SU-DHL-6 (cell line): Measurements from ENCODE around the gene SLC38A11.

Experiments
- H2AFZ ChIP-seq: fragments of 200-600 bp; sonication (generic); 2 replicates; pipeline ENCODE4 v1.6.1; 2014; ENCODE audit warnings: low read depth, mild to moderate bottlenecking, moderate library complexity, mixed read lengths, antibody characterized with exemption, low read length; ENCODE audit not compliant: severe bottlenecking
- H3F3A ChIP-seq: fragments of 200-600 bp; shearing (Covaris generic); 2 replicates; pipeline ENCODE4 v1.6.0; 2016; ENCODE audit warnings: antibody characterized with exemption, mild to moderate bottlenecking; ENCODE audit not compliant: insufficient read depth
- H3K27ac ChIP-seq: fragments of 200-600 bp; sonication (generic); 2 replicates; pipeline ENCODE4 v1.5.1; 2016; ENCODE audit warnings: low read depth, mild to moderate bottlenecking, low read length, moderate library complexity, mixed read lengths
- H3K27me3 ChIP-seq: fragments of 200-600 bp; sonication (generic), shearing (Covaris generic); 2 replicates; pipeline ENCODE4 v1.6.0; 2014; ENCODE audit warnings: mild to moderate bottlenecking, low read length
- H3K36me3 ChIP-seq: fragments of 200-600 bp; sonication (generic); 2 replicates; pipeline ENCODE4 v1.6.1; 2014; ENCODE audit warnings: mild to moderate bottlenecking, low read length, mixed read lengths
- H3K4me2 ChIP-seq: fragments of 300-600, 200-600 bp; shearing (Covaris generic), sonication (generic); 2 replicates; pipeline ENCODE4 v1.6.0; 2014; ENCODE audit warnings: low read length, low read depth, mild to moderate bottlenecking; ENCODE audit not compliant: poor library complexity, severe bottlenecking
- H3K4me3 ChIP-seq: fragments of 200-600 bp; sonication (generic); 2 replicates; pipeline ENCODE4 v1.5.1; 2014; ENCODE audit warnings: antibody characterized with exemption, low read length, mild to moderate bottlenecking, mixed read lengths; ENCODE audit not compliant: insufficient read depth, poor library complexity, severe bottlenecking
- H3K79me2 ChIP-seq: fragments of 200-600 bp; sonication (generic); 2 replicates; pipeline ENCODE4 v1.6.1; 2014; ENCODE audit warnings: mild to moderate bottlenecking, low read length, moderate library complexity; ENCODE audit not compliant: insufficient read depth
- H3K9ac ChIP-seq: fragments of 200-600 bp; sonication (generic); 2 replicates; pipeline ENCODE4 v1.7.0; 2014; ENCODE audit warnings: mild to moderate bottlenecking, low read length
- H3K9me2 ChIP-seq: fragments of 200-600 bp; sonication (generic); replicated peaks from 2 replicates; pipeline ENCODE4 v1.6.1; 2014; ENCODE audit warnings: low read length; ENCODE audit not compliant: insufficient read depth
- H3K9me3 ChIP-seq: fragments of 200-600 bp; sonication (generic); 2 replicates; pipeline ENCODE4 v1.6.1; 2014; ENCODE audit warnings: low read length, mixed read lengths; ENCODE audit not compliant: insufficient read depth
- H4K20me1 ChIP-seq: fragments of 200-600 bp; sonication (generic); 2 replicates; pipeline ENCODE4 v1.6.1; 2014; ENCODE audit warnings: low read depth, mild to moderate bottlenecking, antibody characterized with exemption, low read length, moderate library complexity, mixed read lengths
- CTCF ChIP-seq: fragments of 200-600 bp; sonication (generic); IDR thresholded peaks from one replicate; pipeline ENCODE4 v1.5.1; 2017; ENCODE audit warnings: antibody characterized with exemption, mild to moderate bottlenecking, low read length, moderate library complexity; ENCODE audit not compliant: insufficient read depth, poor library complexity, severe bottlenecking
- EZH2phosphoT487 ChIP-seq: fragments of 200-600 bp; sonication (generic), shearing (Covaris generic); conservative IDR thresholded peaks from 2 replicates; pipeline ENCODE4 v1.6.1; 2018; ENCODE audit warnings: mild to moderate bottlenecking, antibody characterized with exemption, low read length, moderate library complexity, mixed read lengths

SLC38A11 gene

GRCh38 chr2:164898475-164898874 lies 56.9 kb downstream of the SLC38A11 start:
- no peaks in the 10 kb centered on the region for H3K9me3 ChIP-seq
- H3K27me3 ChIP-seq = no peaks in the 10 kb centered on the region
- H3K4me3 ChIP-seq = no peak overlapping the region
- H3K27ac ChIP-seq = no peak overlapping the region
- H2AFZ ChIP-seq = no peak overlapping the region
- TF ChIP-seq CTCF = no peak
- no peaks in the 10 kb centered on the region for H4K20me1 ChIP-seq
- H3K36me3 ChIP-seq = no peaks in the 10 kb centered on the region
- 0 out of 2 replicates have a peak, but pooled peaks cover 4% of the 10 kb centered on the region for H3K9me2 ChIP-seq
- no peak overlapping the region for H3K9ac ChIP-seq
- H3F3A ChIP-seq = no peaks in the 10 kb centered on the region
- no peak overlapping the region for H3K4me2 ChIP-seq
- no peaks in the 10 kb centered on the region for H3K79me2 ChIP-seq

- Histone ChIP-seq H3K9me3 (no peaks in the 10 kb centered on the region), H3K4me2 (no peak overlapping the region), H3K27ac (no peak overlapping the region), H3K79me2 (no peaks in the 10 kb centered on the region), H3K4me3 (no peak overlapping the region), H3K27me3 (no peaks in the 10 kb centered on the region), H4K20me1 (no peaks in the 10 kb centered on the region), H2AFZ (no peak overlapping the region), H3K9ac (no peak overlapping the region), H3K36me3 (no peaks in the 10 kb centered on the region), H3K9me2 (0 out of 2 replicates have a peak, but pooled peaks cover 4% of the 10 kb centered on the region), H3F3A (no peaks in the 10 kb centered on the region)
- TF ChIP-seq CTCF (no peak), EZH2phosphoT487 (no peak)
These were observed 57.7 kb downstream of the SLC38A11 start for GRCh38 chr2:164897469-164898260.

- H3K27me3 ChIP-seq = no peaks in the 10 kb centered on the region
- no peak overlapping the region for H3K27ac ChIP-seq
- H3K79me2 ChIP-seq = no peaks in the 10 kb centered on the region
- H3F3A ChIP-seq = no peaks in the 10 kb centered on the region
- H3K9ac ChIP-seq = no peak overlapping the region
- TF ChIP-seq EZH2phosphoT487 = no peak
- no peak for TF ChIP-seq CTCF
- H3K4me2 ChIP-seq = no peak overlapping the region
- 0 out of 2 replicates have a peak, but pooled peaks cover 4% of the 10 kb centered on the region for H3K9me2 ChIP-seq
- H2AFZ ChIP-seq = no peak overlapping the region
- no peaks in the 10 kb centered on the region for H3K9me3 ChIP-seq
- H3K36me3 ChIP-seq = no peaks in the 10 kb centered on the region
- H3K4me3 ChIP-seq = no peak overlapping the region
- no peaks in the 10 kb centered on the region for H4K20me1 ChIP-seq
These were observed 58.5 kb downstream of the SLC38A11 start for GRCh38 chr2:164896634-164897355.
